ENCODE results near the gene LPCAT1.
"Not testable (repeated sequence)": the region's sequence is repeated elsewhere in the genome, so short reads cannot be mapped to it uniquely, and the experiment has no call there.

Gene LPCAT1

DNA sequence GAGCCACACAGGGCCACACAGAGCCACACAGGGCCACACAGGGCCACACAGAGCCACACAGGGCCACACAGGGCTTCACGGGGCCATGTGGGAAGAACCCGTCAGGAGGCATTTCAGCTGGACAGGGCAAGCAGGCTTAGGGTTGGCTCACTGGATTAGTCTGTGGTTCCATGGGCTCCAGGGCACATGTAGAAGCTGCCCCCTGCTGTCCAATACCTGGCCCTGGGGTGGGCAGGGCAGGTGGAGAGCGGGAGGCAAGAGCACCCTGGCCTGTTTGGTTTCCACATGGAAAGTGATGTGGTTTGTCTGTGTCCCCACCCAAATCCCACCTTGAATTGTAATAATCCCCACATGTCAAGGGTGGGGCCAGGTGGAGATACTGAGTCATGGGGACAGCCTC lies 16.4 kb upstream of the LPCAT1 start:
- no peak for DNase-seq

DNA sequence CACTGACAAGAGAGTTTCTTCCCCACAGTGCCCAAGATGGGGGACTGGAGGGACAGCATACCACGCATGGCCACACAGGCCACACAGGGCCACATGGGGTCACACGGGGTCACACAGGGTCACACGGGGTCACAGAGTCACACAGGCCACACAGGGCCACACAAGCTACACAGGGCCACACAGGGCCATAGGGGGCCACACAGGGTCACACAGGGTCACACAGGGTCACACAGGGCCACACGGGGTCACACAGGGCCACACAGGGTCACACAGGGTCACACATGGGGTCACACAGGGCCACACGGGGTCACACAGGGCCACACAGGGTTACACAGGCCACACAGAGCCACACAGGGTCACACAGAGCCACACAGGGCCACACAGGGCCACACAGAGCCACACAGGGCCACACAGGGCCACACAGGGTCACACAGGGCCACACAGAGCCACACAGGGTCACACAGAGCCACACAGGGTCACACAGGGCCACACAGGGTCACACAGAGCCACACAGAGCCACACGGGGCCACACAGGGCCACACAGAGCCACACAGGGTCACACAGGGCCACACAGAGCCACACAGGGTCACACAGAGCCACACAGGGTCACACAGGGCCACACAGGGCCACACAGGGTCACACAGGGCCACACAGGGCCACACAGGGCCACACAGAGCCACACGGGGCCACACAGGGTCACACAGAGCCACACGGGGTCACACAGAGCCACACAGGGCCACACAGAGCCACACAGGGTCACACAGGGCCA lies 15.8 kb upstream of the LPCAT1 start:
- DNase-seq: not testable (repeated sequence)

DNA sequence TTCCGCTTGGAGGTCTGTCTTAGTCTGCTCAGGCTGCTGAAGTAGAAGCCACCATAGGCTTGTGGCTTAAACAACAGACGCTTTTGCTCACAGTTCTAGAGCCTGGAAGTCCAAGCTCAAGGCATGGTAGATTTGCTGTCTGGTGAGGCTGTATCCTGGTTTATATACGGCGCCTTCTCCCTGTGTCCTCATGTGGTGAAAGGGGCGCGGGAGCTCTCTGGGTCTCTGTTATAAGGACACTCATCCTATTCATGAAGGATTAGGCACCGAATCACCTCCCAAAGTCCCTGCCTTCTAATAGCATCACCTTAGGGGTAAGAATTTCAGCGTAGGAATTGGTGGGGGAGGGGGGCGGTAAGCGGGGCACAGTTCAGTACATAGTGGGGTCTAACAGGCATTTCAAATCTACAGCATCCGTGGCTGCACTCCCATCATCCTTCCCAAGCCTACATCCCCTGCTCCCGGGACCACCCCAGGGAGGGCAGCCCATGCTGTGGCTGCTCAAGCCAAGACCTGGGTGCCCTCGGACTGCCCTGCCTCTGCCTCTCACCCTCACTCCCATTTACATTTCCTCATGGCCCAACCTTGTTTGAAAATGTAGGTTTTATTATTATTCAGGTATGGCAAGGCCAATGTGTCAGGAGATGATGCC lies 15.1 kb upstream of the LPCAT1 start:
- no peak for DNase-seq

DNA sequence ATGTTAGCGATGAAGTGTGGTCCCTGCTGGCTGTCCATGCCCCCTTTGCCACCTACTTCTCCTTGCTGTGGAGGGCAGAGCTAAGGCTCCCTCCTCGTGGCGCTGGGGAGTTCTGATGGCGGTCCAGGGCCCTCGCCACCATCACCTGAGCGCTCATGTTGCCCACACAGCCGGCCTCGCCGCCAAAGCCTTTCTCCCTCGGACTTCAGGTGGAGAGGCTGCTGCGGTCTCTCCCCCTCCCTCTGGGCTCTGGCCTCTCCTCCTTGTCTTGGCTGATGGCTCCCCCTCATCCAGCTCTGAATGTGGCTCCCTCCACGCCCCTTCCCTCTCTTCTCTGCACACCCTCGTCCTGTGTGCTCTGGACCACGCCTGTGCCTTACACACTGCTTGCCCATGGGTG lies 14.5 kb upstream of the LPCAT1 start:
- no peak for DNase-seq

DNA sequence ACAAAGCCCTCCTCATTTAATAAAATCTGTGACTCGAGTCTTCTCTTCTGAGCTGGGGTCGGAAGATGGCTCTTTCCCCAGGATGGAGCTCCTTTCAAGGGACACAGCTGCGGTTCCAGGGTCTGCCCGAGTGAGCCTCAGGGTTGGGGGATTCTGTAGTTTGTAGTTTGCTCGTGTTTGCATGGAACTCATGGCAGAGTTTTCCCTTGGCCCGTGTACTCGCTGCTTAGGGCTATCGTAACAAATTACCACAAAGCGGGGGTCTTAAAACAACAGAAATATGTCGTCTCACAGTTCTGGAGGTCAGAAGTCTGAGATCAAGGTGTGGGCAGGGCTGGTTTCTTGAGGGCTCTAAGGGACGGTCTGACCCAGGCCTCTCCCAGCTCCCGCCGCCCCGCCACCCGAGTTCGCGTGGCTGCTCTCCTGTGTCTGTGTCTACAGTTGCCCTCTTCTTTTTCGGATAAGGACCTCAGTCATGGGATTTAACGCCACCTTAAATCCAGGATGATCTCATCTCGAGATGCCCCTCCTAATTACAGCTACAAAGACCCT lies 13.9 kb upstream of the LPCAT1 start:
- no peak for DNase-seq

DNA sequence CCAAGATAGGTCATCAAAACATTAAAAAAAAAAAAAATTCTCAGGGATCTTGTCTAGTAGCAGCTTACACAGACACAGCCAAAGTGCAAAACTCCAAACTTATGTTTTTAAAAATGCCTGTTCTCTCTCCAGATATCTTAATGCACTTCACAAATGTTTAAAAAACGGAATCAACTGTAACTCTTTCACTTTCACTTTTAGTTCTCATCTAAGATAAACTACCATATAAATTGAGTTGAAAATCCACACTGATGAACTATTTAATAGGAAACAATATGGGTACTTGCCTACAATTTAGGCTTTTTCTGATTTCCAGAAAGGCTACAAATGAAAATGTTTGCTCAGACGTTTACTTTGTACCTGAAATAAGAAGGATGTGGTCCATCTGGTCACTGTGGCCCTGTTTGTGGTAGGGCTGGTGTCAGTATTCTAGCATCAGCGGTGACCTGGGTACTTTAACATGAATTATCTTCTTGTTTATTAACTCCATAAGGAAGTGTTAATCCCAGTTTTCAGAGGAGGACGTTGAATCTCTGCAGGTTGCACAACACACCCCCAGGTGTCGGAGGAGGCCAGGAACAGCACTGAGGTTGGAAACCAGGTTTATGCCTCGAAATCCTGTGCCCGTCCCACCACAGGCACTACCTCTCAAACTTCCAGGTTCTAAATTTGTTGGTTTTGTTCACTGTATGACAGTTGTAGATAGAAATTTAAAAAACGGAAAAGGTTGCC lies 13.3 kb upstream of the LPCAT1 start:
- no peak for DNase-seq

DNA sequence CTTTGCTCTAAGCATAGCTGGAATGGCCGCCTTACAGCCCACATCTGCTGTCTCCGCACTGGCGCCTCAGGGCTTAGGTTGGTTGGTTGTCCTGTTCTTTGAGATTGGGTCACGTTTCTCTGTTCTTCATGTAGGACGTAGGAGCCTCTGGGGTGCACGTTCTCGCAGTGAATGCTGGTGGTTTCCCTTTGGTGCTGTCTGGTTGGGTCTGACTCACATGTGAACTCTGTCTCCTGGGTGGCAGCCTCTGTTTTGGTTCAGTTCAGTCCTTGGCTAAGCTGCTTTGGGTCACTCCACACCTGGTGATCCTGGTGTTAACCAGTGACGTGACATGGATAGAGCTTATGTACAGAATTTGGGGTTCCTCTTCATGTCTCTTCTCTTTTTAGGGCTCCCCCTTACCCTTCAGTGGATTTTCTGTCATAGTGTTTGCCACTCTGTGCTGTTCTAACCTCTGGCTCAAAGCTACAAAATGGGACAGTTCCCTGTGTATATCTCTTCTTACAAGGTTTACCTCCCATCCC lies 12.6 kb upstream of the LPCAT1 start:
- peak; percentile 58 for DNase-seq

DNA sequence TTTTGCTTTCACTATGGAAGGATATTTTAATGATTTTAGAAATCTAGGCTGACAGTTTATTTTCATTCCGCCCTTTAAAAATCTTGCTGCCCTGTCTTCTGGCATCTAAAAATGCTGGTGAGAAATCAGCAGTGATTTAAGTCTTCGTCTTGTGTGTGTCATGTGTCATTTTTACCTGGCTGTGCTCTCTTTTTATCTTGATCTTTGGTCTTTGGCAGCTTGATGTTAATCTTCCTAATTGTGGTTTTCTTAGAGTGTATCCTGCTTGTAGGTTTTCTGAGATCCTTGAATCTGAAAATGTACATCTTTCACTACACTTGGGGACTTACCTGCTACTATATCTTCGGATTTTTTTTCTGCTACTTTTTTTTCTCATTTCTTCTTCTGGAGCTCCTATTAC lies 11.9 kb upstream of the LPCAT1 start:
- DNase-seq: no peak

DNA sequence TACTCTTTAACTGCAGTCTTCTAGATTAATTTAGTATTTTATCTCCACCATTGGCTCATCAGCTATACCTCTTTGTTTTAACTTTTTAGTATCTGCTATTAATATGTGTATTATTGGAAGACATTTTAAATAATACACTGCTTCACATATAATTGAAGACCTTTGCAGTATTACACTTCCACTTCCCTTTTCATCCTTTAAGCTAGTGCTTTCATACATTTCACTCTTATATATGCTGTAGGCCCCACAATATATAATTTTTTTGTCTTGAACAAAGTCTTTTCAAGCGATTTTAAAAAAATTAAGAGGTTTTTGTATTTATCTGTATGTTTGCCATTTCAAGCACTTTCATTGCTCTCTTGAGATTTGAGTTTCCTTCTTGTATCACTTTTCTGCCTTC lies 8.6 kb upstream of the LPCAT1 start:
- DNase-seq: no peak

DNA sequence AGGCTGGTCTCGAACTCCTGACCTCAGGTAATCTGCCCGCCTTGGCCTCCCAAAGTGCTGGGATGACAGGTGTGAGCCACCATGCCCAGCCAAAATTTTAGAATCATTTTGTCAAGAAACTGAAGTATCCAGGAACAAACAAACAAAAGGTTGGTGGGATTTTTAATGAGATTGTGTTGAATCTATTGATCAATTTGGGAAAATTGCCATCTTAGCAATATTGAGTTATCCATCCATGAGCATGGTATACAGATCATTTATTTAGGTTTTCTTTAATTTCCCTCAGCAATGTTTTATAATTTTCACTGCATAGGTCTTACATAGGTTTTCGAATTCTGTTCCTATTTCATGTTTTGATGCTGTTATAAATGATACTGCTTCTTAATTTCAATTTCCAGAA lies 5.7 kb upstream of the LPCAT1 start:
- no peak for DNase-seq

DNA sequence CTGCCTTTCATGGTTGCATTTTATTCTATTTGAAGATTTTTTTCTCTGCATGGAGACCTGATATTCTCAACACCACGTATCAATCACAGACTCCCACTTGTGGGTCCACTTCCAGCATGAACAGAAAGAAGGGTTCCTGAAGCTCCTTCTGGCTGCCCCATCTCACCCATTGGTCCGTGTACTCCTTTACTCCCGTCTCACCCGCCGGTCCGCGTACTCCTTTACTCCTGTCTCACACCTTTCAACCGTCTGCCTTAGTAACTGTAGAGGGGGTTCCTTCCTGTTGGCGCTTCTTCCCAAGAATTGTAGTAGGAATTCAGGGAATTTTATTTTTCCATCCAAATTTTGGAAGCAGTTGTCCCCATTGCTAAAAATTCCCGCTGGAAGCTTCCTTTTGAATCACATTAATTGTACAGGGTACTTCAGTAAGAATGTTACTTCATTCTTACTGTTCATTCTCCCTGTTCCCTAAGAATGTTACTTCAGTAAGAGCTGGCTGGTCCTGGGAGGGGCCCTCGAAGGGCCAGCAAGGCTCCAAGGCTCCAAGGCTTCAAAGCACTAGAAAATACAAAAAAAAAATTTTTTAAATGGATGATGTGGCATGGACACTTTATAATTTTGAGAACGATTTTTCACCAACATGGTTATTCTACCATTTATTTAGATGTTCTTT lies 3.9 kb upstream of the LPCAT1 start:
- no peak for DNase-seq

DNA sequence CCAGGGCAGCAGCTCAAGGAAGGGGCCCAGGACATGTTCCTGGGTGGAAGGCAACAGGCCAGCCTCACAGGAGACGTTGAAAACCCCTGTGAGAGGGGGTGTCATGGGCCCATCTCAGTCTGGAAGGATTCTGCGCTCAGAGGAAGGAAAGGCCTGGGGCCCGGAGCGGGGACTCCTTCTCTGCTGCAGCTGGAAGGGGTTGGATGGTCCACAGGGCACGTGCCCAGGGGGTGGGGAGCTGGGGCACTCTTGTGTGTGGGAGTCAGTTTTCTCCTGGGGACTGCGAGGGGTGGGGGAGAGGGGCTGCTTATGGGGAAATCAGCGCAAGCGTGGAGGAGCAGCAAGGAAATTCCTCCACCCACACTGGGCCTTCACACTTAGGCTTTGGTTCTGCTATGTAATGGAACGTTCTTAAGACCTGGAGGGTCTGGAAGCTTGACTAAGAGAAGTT lies 2.9 kb upstream of the LPCAT1 start:
- no peak for DNase-seq

DNA sequence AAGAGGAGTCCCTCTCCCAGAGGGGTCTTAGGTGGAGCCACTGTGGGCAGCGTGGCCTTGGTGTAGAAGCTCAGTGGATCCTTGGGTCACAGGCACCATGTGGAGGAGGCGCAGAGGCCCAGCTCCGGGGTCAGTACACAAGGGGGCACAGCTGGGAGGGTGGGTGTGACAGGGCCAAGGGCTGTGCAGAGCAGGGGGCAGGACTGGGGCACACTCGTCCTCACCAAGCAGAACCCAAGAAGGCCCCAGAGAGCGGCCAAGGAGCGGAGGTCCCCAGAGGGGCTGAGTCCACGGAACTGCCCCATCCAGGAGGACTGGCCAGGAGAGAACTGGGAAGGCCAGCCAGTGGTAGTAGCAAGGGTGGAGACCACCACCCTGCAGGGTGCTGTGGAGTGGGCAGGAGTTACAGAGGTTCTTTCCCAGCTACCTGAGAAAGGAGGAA lies 2.5 kb upstream of the LPCAT1 start:
- DNase-seq: no peak

DNA sequence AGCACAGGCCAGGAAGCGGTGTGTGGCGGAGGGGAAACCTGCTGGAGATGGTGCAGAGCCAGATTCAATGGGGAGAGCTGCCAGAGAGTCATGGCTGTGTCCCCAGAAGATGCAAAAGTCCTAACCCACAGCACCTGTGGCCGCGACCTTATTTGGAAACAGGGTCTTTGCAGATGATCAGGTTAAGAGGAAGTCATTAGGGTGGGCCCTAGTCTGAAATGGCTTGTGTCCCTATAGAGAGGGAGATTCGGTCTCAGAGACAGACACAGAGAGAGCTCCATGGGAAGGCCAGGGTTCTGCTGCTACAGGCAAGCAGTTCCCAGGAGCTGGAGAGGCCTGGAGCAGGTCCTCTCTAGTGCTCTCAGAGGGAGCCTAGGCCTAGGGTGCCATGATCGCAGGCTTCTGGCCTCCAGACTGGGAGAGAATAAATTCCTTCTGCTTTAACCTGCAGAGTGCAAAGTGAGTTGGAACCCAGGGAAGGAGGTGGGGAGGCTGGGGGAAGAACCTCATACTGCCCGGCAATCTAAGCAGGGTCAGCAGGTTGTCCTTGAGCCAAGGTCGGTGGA lies 1.9 kb upstream of the LPCAT1 start:
- DNase-seq: no peak

DNA sequence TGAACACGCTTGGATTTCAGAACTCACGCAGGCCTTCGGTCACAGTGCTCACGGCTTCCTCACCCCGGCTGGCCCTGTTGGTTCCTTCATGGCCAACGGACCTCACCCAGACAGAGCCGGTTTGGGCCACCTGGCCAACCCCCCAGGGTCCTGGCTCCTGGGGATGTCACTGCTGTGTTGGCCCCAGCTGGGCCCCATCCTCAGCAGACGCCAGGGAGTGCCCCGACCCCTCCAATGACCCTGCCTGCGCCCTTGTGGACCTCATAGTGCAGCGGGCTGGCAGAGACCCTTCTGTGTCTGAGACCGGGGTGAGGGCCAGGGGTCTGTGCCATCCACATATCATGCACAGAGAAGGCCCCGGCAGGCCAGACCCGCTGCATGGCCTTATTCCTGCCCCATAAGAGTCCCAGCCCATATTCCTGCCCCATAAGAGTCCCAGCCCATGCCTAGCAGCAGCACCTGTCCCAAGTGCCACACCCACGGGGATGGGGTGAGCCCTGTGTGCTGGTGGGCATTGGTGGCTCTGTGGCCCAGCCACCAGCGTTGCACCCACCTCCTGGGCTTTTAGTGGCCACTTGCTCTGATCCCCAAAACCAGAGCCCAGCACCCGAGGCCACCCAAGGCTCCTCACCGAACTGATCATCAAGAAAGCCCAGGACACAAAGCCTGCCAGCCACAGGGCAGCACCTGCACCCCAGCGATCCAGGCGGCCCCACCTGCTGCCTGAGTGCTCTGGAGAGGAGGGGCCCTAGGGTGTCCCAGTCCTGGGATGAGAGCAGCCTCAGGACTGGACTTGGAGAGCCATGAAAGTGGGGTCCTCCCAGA lies 1.3 kb upstream of the LPCAT1 start:
- no peak for DNase-seq

DNA sequence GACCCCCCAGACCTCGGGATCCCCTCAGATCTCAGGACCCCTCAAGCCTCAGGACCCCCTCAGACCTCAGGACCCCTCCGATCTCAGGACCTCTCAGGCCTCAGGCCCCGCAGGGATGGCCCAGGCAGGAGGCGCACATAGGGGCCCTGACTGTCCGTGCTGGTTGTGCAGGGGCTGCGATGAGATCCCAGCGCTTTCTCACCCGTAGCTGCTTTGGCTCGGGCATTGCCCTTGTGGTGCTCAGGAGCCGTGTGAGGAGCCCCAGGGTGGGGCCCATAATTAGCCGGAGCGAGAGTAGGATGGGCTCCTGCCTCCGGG lies 680 bp upstream of the LPCAT1 start:
- no peak for DNase-seq

DNA sequence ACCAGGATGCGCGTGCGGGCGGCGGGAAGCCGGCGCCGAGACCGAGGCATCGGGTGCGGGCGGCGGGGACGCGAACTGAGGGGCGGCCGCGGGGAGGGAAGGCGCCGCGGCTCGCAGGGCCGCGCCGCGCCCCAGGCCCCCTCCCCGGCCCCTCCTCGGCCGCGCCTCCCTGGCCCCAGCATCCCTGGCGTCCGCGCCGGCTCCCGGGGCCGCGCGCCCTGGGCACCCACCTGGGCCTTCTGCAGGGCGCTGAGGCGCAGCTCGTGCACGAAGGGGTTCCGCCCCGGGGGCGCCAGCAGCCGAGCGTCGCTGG lies 324 bp downstream of the LPCAT1 start:
- no peak for DNase-seq

DNA sequence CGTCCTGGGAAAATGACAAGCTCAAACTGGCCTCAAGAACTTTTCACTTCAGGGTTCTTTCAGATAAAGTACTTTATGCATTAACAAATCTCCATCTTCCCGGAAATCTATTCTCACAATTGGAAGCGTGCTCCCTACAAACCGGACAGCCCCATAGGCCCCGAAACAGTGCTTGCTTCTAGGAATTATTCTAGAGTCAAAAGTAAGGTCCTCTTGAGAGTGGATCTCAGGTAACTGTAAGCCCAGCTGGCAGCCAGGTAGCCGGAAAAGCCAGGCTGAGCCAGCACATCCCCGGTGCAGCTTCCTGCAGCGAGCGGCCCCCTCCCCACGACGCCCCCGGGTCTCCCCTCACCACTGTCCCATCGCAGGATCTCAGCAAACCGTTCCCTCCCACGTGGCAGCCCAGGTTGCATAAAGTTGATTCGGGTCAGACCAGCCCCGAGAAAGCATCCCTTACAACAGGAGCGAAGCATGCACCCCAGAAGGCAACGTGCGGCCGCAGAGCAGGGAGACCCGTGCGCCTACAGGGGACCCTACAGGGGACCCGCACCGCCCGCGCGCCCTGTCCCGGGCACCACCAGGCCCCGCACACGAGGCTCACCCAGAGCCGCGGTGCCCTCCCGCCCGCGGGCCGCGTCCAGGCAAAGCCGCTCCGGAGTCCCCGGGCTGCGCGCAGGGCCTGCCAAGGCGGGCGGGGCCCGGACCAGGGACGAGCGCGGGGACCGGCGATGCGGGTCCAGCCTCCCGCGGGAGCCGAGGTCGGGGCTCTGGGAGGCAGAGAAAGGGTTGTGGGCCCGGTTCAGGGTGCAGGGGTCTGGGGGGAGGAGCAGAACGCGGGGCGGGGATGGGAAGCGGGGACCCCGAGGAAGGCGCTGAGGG lies 920 bp downstream of the LPCAT1 start:
- DNase-seq: no peak

DNA sequence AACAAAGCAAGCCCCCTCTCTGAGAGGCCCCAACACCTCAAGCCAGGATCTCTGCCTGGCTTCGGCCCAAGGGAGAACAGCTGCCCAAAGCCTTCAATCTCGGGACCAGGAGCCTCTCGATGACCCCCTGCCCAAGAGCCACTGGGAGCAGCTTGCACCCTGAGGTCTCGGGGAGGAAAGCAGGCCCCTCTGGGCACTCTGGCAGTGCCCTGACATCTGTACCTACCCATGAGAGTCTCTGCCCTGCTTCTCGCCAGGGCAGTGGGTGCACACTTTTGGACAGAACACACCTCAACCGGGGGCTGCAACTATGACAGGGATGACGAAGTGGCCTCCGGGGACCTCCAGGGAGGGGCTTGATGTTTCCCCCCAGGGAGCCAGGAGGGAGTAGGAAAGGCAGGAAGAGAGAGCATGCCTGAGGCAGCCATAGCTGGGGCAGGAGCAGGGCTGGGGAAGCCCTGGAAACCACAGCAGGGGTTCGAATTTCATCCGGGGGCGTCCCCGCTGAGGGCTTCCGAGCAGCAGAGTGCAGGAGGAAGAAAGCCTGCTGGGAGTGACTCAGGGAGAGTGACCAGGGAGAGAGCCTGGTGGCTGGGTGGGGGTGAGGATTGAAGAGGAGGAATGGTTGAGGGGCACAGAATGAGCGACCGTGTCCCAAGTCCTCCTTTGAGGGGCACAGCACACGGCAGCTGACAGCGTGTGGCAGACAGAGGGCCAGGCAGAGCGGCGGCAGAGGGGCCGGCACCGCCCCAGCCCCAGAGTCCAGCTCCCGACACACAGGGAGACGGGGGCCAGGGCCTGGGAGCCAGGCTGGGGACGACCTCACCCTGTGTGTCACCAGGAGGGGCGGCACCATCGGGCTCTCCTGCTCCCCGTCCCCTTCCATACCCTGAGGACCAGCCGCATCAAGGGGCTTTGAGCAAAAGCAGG lies 1.8 kb downstream of the LPCAT1 start:
- no peak for DNase-seq

Data from stimulated activated CD4-positive, alpha-beta T cell treated with anti-CD3 and anti-CD28 coated beads, Interleukin-12 subunit alpha, Interleukin-12 subunit beta, amount 100 ng/mL, for 4 hours (primary cell).